Measurements from ENCODE around the gene SVEP1. TPM values are rescaled to one million over a fixed set of nuclear protein-coding genes. Genes with fewer than 3 reads are reported as not detected.

The SVEP1 gene
- total RNA-seq, 2 experiments from 2014 or later, result not detected

- H3K4me1 ChIP-seq (ENCODE audit: insufficient read depth, low read length, poor library complexity, severe bottlenecking), result no peaks in the 10 kb centered on the region
- BruUV-seq (replicated peaks), result no TSS peak
- DNase-seq (ENCODE audit: low spot score), result no peak
- no peak for TF ChIP-seq CTCF (conservative IDR thresholded peaks at IDR 0.05; ENCODE audit: low read length)
- TF ChIP-seq EZH2phosphoT487 (IDR thresholded peaks at IDR 0.05; ENCODE audit: borderline replicate concordance, low read depth, low read length), result no peak
- H3K36me3 ChIP-seq (ENCODE audit: insufficient read depth, low read length), result no peaks in the 10 kb centered on the region
- H3K9me3 ChIP-seq (ENCODE audit: low read length), result no peaks in the 10 kb centered on the region
- H3K27ac ChIP-seq (ENCODE audit: low read depth, low read length, poor library complexity, severe bottlenecking), result no peak overlapping the region
- H3K9me2 ChIP-seq (ENCODE audit: insufficient read depth, low read length), result no peaks in the 10 kb centered on the region
- no peaks in the 10 kb centered on the region for H4K20me1 ChIP-seq (ENCODE audit: insufficient read depth, low read length)
- H3K4me3 ChIP-seq (ENCODE audit: low read depth, low read length, poor library complexity, severe bottlenecking), result no peak overlapping the region
- H2AFZ ChIP-seq (ENCODE audit: low read length), result no peak overlapping the region
- H3K79me2 ChIP-seq (ENCODE audit: insufficient read depth, low read depth, low read length), result no peaks in the 10 kb centered on the region
- intact Hi-C loops (cut with micrococcal nuclease; ENCODE audit: unreplicated experiment), result no loop called here
- ChIA-PET CTCF (ENCODE audit: unreplicated experiment) (no interaction called here), POLR2A (no interaction called here)
- no peak overlapping the region for H3K4me2 ChIP-seq (ENCODE audit: low read length)
Observed at GRCh38 chr9:110440172-110440571, 139.4 kb downstream of the SVEP1 start.

GRCh38 chr9:110432253-110432652, 147.3 kb downstream of the SVEP1 start:
- intact Hi-C loops (cut with micrococcal nuclease; ENCODE audit: unreplicated experiment), result no loop called here
- no peaks in the 10 kb centered on the region for H3K4me1 ChIP-seq (ENCODE audit: insufficient read depth, low read length, poor library complexity, severe bottlenecking)
- H3K9me3 ChIP-seq (ENCODE audit: low read length), result no peaks in the 10 kb centered on the region
- no peaks in the 10 kb centered on the region for H3K36me3 ChIP-seq (ENCODE audit: insufficient read depth, low read length)
- no peaks in the 10 kb centered on the region for H3K79me2 ChIP-seq (ENCODE audit: insufficient read depth, low read depth, low read length)
- ChIA-PET CTCF (ENCODE audit: unreplicated experiment) (no interaction called here), POLR2A (interaction anchor here (0.6 kb wide), 1 partner anchor 85 kb away, joined by 4 read pairs; no protein-coding TSS in a partner anchor)
- H4K20me1 ChIP-seq (ENCODE audit: insufficient read depth, low read length), result no peaks in the 10 kb centered on the region
- no peak overlapping the region for H3K4me3 ChIP-seq (ENCODE audit: low read depth, low read length, poor library complexity, severe bottlenecking)
- no peak overlapping the region for H2AFZ ChIP-seq (ENCODE audit: low read length)
- H3K27ac ChIP-seq (ENCODE audit: low read depth, low read length, poor library complexity, severe bottlenecking), result no peak overlapping the region
- TF ChIP-seq EZH2phosphoT487 (IDR thresholded peaks at IDR 0.05; ENCODE audit: borderline replicate concordance, low read depth, low read length) (no peak), CTCF (conservative IDR thresholded peaks at IDR 0.05; ENCODE audit: low read length) (no peak)
- no TSS peak for BruUV-seq (replicated peaks)
- no peaks in the 10 kb centered on the region for H3K9me2 ChIP-seq (ENCODE audit: insufficient read depth, low read length)
- no peak for DNase-seq (ENCODE audit: low spot score)
- no peak overlapping the region for H3K4me2 ChIP-seq (ENCODE audit: low read length)

GRCh38 chr9:110429453-110429852, 150.1 kb downstream of the SVEP1 start:
- POLR2A ChIA-PET, result interaction anchor here (0.6 kb wide), 1 partner anchor 886 kb away, joined by 4 read pairs; no protein-coding TSS in a partner anchor
- H3K9me2 ChIP-seq (ENCODE audit: insufficient read depth, low read length), result no peaks in the 10 kb centered on the region
- H3K9me3 ChIP-seq (ENCODE audit: low read length), result no peaks in the 10 kb centered on the region
- no peaks in the 10 kb centered on the region for H4K20me1 ChIP-seq (ENCODE audit: insufficient read depth, low read length)
- CTCF ChIA-PET (ENCODE audit: unreplicated experiment), result no interaction called here
- no TSS peak for BruUV-seq (replicated peaks)
- no peak overlapping the region for H3K27ac ChIP-seq (ENCODE audit: low read depth, low read length, poor library complexity, severe bottlenecking)
- DNase-seq (ENCODE audit: low spot score), result no peak
- H3K79me2 ChIP-seq (ENCODE audit: insufficient read depth, low read depth, low read length), result no peaks in the 10 kb centered on the region
- H3K4me2 ChIP-seq (ENCODE audit: low read length), result no peak overlapping the region
- H2AFZ ChIP-seq (ENCODE audit: low read length), result no peak overlapping the region
- no peak for TF ChIP-seq CTCF (conservative IDR thresholded peaks at IDR 0.05; ENCODE audit: low read length)
- TF ChIP-seq EZH2phosphoT487 (IDR thresholded peaks at IDR 0.05; ENCODE audit: borderline replicate concordance, low read depth, low read length), result no peak
- H3K36me3 ChIP-seq (ENCODE audit: insufficient read depth, low read length), result no peaks in the 10 kb centered on the region
- intact Hi-C loops (cut with micrococcal nuclease; ENCODE audit: unreplicated experiment), result loop anchor here (5.0 kb wide), 1 partner anchor 193 kb away; no protein-coding TSS in a partner anchor
- no peak overlapping the region for H3K4me3 ChIP-seq (ENCODE audit: low read depth, low read length, poor library complexity, severe bottlenecking)
- no peaks in the 10 kb centered on the region for H3K4me1 ChIP-seq (ENCODE audit: insufficient read depth, low read length, poor library complexity, severe bottlenecking)
